ENCODE results near the gene RBM4.

RBM4 gene

GRCh38 chr11:66688561-66689534 is 50.3 kb downstream of the RBM4 start:
- no peak for DNase-seq (ENCODE audit: low read depth, low spot score)
- no peak for TF ChIP-seq CTCF (IDR thresholded peaks at IDR 0.05; ENCODE audit: low read depth, low read length)
- no peak overlapping the region for H3K4me3 ChIP-seq (ENCODE audit: low read depth, low read length)
- in situ Hi-C loops (cut with HindIII; ENCODE audit: low sequenced_read_pairs): no loop called here

GRCh38 chr11:66689661-66690590 is 51.4 kb downstream of the RBM4 start:
- TF ChIP-seq CTCF (IDR thresholded peaks at IDR 0.05; ENCODE audit: low read depth, low read length): no peak
- in situ Hi-C loops (cut with HindIII; ENCODE audit: low sequenced_read_pairs): no loop called here
- DNase-seq (ENCODE audit: low read depth, low spot score): no peak
- no peak overlapping the region for H3K4me3 ChIP-seq (ENCODE audit: low read depth, low read length)

GRCh38 chr11:66691311-66691980 is 52.9 kb downstream of the RBM4 start:
- no peak overlapping the region for H3K4me3 ChIP-seq (ENCODE audit: low read depth, low read length)
- TF ChIP-seq CTCF (IDR thresholded peaks at IDR 0.05; ENCODE audit: low read depth, low read length): no peak
- in situ Hi-C loops (cut with HindIII; ENCODE audit: low sequenced_read_pairs): no loop called here
- DNase-seq (ENCODE audit: low read depth, low spot score): no peak

GRCh38 chr11:66692446-66692845 is 53.9 kb downstream of the RBM4 start:
- in situ Hi-C loops (cut with HindIII; ENCODE audit: low sequenced_read_pairs): no loop called here
- no peak overlapping the region for H3K4me3 ChIP-seq (ENCODE audit: low read depth, low read length)
- TF ChIP-seq CTCF (IDR thresholded peaks at IDR 0.05; ENCODE audit: low read depth, low read length): no peak
- DNase-seq (ENCODE audit: low read depth, low spot score): no peak

GRCh38 chr11:66692871-66693331 is 54.4 kb downstream of the RBM4 start:
- TF ChIP-seq CTCF (IDR thresholded peaks at IDR 0.05; ENCODE audit: low read depth, low read length): no peak
- DNase-seq (ENCODE audit: low read depth, low spot score): no peak
- in situ Hi-C loops (cut with HindIII; ENCODE audit: low sequenced_read_pairs): no loop called here
- no peak overlapping the region for H3K4me3 ChIP-seq (ENCODE audit: low read depth, low read length)

All from astrocyte of the spinal cord (primary cell).